DMS53 treated with DMSO at 0.1 percent for 48 hours (cell line): ENCODE results near the gene TEDC2.
A peak's percentile ranks its signal among the peaks of the same experiment; 100 is the strongest.

Source experiments
- DNase-seq: peaks from one replicate; lab custom pipeline; 2025; ENCODE audit not compliant: unreplicated experiment; lab: John Stamatoyannopoulos, UW

Gene TEDC2

DNA sequence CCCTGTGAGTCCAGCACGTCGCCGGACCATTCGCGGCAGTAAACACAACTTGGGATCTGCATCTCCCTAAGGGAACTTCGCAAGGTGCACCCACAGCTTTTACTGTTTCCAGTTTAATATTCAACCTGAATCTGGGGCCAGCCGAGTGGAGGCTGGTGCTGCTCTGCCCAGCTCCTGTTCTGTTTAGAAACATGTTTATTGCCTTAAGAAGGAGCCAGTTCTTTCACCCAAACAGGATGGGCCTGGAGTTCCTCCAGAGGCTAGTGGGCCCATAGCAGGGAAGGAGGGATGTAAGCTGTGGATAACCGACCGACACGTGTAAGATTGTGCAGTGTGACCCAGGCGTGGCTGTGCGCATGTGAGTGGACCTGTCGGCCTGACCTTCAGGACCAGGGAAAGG, 32.4 kb downstream of the TEDC2 start:
- no peak for DNase-seq

GRCh38 chr16:2493605-2494004, 33.7 kb downstream of the TEDC2 start:
- no peak for DNase-seq

- no peak for DNase-seq
Observed at GRCh38 chr16:2494616-2495015, 34.7 kb downstream of the TEDC2 start.

GRCh38 chr16:2495041-2495440, 35.1 kb downstream of the TEDC2 start:
- no peak for DNase-seq

GRCh38 chr16:2496223-2497115, 36.6 kb downstream of the TEDC2 start:
- no peak for DNase-seq

- DNase-seq: no peak
Observed at GRCh38 chr16:2497116-2497630, 37.3 kb downstream of the TEDC2 start.

DNA sequence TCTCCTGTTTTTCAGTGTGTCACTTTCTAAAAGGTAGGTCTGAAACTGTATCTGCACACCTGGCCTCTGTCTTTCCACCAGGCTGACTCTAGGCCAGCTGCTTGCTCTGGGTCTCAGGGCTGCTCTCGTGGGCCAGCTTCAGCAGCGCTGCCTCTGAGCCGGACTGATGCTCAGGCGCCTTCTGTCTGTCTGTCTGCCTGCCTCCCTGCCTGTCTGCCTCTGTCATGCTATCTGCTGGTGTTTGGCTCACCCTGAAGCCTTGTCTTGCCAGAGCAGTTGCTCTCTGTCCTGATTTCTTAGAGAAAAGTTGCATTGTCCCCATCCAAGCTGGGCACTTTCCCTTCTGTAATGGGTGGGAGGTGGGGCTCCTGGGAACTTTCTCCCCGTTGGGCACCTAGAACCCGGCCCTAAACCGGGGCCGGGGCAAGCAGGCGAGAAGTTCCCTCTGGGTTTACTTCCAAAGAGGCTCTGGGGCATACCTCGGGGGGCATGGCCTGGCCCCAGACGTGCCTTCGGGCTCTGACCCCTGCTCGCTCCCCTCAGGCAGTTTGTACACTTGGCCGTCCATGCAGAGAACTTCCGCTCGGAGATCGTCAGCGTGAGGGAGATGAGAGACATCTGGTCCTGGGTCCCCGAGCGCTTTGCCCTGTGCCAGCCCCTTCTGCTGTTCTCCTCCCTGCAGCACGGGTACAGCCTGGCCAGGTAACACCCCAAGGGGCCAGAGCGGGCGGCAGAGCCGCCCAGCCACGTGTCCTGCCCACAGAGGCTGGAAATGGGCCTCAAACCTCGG, 38.0 kb downstream of the TEDC2 start:
- no peak for DNase-seq

- no peak for DNase-seq
Observed at GRCh38 chr16:2498531-2499253, 38.8 kb downstream of the TEDC2 start.

GRCh38 chr16:2499454-2499853, 39.5 kb downstream of the TEDC2 start:
- no peak for DNase-seq

- no peak for DNase-seq
Observed at GRCh38 chr16:2499890-2500429, 40.1 kb downstream of the TEDC2 start.

- DNase-seq: no peak
Observed at GRCh38 chr16:2500430-2500917, 40.6 kb downstream of the TEDC2 start.

DNA sequence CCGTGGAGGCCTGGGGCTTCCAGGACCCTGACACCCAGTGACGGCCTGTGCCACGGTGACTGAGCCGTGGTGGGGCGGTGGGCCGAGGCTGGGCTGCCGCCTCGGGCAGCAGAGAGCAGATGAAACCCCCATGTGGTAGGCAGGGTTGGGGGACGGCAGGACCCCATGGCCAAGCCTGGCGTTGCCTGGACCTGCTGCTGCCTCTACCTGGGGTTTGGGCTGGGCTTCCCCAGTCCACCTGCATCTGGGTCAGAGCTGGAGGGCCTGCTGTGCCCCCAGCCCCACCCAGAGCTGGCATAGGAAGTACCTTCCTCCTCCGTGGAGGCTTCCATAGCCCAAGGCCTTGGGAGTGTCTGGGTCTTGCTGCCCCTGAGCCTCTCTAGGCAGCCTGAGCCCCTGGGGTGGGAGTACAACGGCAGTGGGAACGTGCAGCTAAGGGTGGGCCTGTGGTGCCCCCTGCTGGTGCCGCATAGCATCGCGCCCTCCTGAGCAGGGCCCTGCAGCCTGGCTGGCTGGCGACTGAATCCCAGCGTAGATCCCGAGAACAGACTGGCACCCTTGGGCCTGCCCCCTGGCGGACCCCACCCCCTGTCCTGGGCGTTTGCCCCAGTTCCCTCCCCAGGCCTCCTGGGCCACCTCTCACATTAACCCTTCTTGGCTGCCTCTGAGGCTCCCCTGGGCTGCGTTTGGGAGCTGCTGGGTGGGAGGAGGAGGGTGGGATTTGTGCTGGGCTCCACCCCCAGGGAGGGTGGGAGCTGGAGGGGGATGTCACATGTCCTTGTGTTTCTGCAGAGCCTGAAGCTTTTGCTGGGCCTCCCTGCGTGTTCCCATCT, 41.2 kb downstream of the TEDC2 start:
- DNase-seq: peak; percentile 39

GRCh38 chr16:2501946-2502895, 42.3 kb downstream of the TEDC2 start:
- DNase-seq: no peak

GRCh38 chr16:2505695-2506094, 45.8 kb downstream of the TEDC2 start:
- DNase-seq: no peak

DNA sequence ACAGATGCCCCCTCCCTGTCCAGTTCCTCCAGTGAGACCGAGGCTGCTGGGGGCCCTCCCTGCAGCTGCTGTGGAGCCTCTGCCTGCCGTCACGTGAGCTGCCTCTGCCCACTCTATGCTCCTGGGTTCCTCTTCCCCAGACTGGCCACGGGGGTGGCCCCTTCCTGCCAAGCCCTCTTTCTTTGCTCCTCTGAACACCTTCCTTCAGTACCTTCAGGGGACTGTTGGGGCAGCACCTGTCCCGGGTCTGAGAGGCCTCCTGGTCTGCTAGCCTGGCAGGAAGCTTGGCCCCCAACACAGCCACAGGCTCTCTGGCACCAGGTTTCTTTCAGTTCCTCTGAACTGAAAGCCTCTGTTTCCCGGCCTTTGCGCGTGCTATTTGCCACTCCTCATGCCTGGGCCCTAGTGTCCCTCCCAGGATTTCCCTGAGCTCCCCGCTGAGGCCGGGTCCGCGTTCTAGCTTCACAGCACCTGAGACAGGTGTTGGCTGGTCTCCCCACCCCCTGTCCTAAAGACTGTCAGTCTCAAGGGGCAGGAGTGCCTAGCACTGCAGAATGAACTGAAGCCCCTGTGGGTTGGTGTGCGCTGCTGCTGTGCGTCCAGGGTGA, 47.2 kb downstream of the TEDC2 start:
- no peak for DNase-seq

GRCh38 chr16:2507665-2508064, 47.8 kb downstream of the TEDC2 start:
- no peak for DNase-seq

- DNase-seq: no peak
Observed at GRCh38 chr16:2508722-2509400, 49.0 kb downstream of the TEDC2 start.
